Glutamatergic neuron (in vitro differentiated cells): ENCODE measurements around the gene ADI1. TPM values are rescaled to one million over a fixed set of nuclear protein-coding genes. Genes with fewer than 3 reads are reported as not detected.
"Not testable (repeated sequence)": the region's sequence is repeated elsewhere in the genome, so short reads cannot be mapped to it uniquely, and the experiment has no call there.

Experiments
- DNase-seq: peaks from one replicate; pipeline ENCODE4 v3.0.0; 2022
- H3K27ac Mint-ChIP-seq: one replicate; pipeline ENCODE4 v1.8.0; 2020; ENCODE audit warnings: mild to moderate bottlenecking, mixed read lengths, inconsistent platforms; ENCODE audit not compliant: unreplicated experiment
- H3K27me3 Mint-ChIP-seq: one replicate; pipeline ENCODE4 v1.8.0; 2020; ENCODE audit warnings: mild to moderate bottlenecking, moderate library complexity, mixed read lengths, inconsistent platforms; ENCODE audit not compliant: unreplicated experiment
- H3K36me3 Mint-ChIP-seq: one replicate; pipeline ENCODE4 v1.8.0; 2020; ENCODE audit warnings: mild to moderate bottlenecking, mixed read lengths, inconsistent platforms; ENCODE audit not compliant: unreplicated experiment
- H3K4me1 Mint-ChIP-seq: one replicate; pipeline ENCODE4 v1.8.0; 2020; ENCODE audit warnings: mild to moderate bottlenecking, low read depth, mixed read lengths, inconsistent platforms; ENCODE audit not compliant: unreplicated experiment
- H3K4me3 Mint-ChIP-seq: one replicate; pipeline ENCODE4 v1.8.0; 2020; ENCODE audit warnings: mild to moderate bottlenecking, mixed read lengths, inconsistent platforms; ENCODE audit not compliant: unreplicated experiment
- H3K9me3 Mint-ChIP-seq: one replicate; pipeline ENCODE4 v1.8.0; 2020; ENCODE audit warnings: mild to moderate bottlenecking, moderate library complexity, mixed read lengths, inconsistent platforms; ENCODE audit not compliant: unreplicated experiment
- CTCF ChIP-seq: fragments of 200-600 bp; sonication (generic); IDR thresholded peaks from one replicate; pipeline ENCODE4 v1.5.0; 2021; ENCODE audit not compliant: partially characterized antibody, unreplicated experiment
- total RNA-seq: library from RNA; stranded (reverse); fragmentation: NEBNext Ultra II Directional; extraction: Animal tissue kit (Norgen Biotek cat#: 25700); gene quantifications from one replicate; pipeline ENCODE4 v1.2.1, GENCODE V29; 2021; ENCODE audit not compliant: unreplicated experiment

The ADI1 gene
- total RNA-seq, 1 donor from 2014 or later = 16.0 TPM

GRCh38 chr2:3451169-3451568, 68.2 kb downstream of the ADI1 start:
- Mint-ChIP-seq H3K4me1 (peaks cover 34% of the 10 kb centered on the region), H3K36me3 (peaks cover 14% of the 10 kb centered on the region), H3K27me3 (peaks cover 2% of the 10 kb centered on the region), H3K27ac (peak overlapping the region; percentile 35), H3K9me3 (peaks cover 6% of the 10 kb centered on the region), H3K4me3 (peak overlapping the region; percentile 16)
- TF ChIP-seq CTCF = no peak
- no peak for DNase-seq

GRCh38 chr2:3450385-3451010, 68.8 kb downstream of the ADI1 start:
- H3K36me3 Mint-ChIP-seq = peaks cover 14% of the 10 kb centered on the region
- H3K27ac Mint-ChIP-seq = no peak overlapping the region
- H3K9me3 Mint-ChIP-seq = peaks cover 6% of the 10 kb centered on the region
- no peak for DNase-seq
- no peak for TF ChIP-seq CTCF
- H3K4me1 Mint-ChIP-seq = peaks cover 34% of the 10 kb centered on the region
- no peak overlapping the region for H3K4me3 Mint-ChIP-seq
- H3K27me3 Mint-ChIP-seq = peaks cover 2% of the 10 kb centered on the region

- H3K36me3 Mint-ChIP-seq = peaks cover 12% of the 10 kb centered on the region
- peak overlapping the region; percentile 34 for H3K4me3 Mint-ChIP-seq
Observed at GRCh38 chr2:3449936-3450335, 69.4 kb downstream of the ADI1 start.

GRCh38 chr2:3449086-3449485, 70.2 kb downstream of the ADI1 start:
- DNase-seq = no peak
- Mint-ChIP-seq H3K27ac (peak overlapping the region; percentile 56), H3K4me1 (peaks cover 34% of the 10 kb centered on the region), H3K9me3 (peaks cover 6% of the 10 kb centered on the region), H3K4me3 (peak overlapping the region; percentile 5), H3K36me3 (peaks cover 12% of the 10 kb centered on the region), H3K27me3 (peaks cover 2% of the 10 kb centered on the region)
- TF ChIP-seq CTCF = no peak

More at GRCh38 chr2:3449936-3450335, 69.4 kb downstream of the ADI1 start:
- peaks cover 6% of the 10 kb centered on the region for H3K9me3 Mint-ChIP-seq
- no peak for DNase-seq
- H3K4me1 Mint-ChIP-seq = peaks cover 34% of the 10 kb centered on the region
- H3K27me3 Mint-ChIP-seq = peaks cover 2% of the 10 kb centered on the region
- no peak overlapping the region for H3K27ac Mint-ChIP-seq
- TF ChIP-seq CTCF = no peak

- not testable (repeated sequence) for DNase-seq, H3K27me3 Mint-ChIP-seq, H3K9me3 Mint-ChIP-seq, H3K36me3 Mint-ChIP-seq
- peak overlapping the region; percentile 35 for H3K4me3 Mint-ChIP-seq
- peak overlapping the region; percentile 63 for H3K27ac Mint-ChIP-seq
- H3K4me1 Mint-ChIP-seq = peaks cover 29% of the 10 kb centered on the region
Observed at GRCh38 chr2:3448441-3448911, 70.9 kb downstream of the ADI1 start.
